T-helper 2 cell (primary cell): ENCODE measurements around the gene KIF21B.

Experiments used
- DNase-seq, 5 experiments: peaks; one replicate each; pipeline versions ENCODE4 v3.0.0 to v3.0.0-alpha.2; 2012 to 2022

Gene KIF21B

DNA sequence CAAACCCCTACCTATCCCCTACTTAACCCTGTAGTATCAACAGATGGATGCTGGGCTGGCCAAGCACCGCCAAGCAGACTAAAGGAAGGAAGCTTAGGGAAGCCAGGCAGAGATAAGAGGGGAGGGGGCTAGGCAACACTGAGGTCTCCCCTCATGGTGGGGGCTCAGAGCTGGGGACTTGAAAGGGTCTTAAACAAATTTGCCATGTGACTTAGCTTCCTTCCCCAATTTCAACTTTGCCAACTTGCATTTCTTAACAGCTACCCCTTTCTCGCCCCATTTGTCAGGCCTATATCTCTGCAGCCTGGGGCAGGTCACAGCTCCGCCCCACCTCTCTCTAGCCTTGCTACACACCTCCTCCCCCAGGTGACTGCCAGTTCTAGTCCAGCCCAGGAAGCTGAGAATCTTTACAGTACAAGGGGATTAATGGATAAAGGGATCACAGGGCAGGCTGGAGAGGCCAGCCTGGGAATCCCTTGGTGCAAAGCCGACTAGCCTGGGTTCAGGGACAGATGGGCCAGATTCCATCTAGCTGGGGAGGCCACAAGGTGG lies 3.4 kb downstream of the KIF21B start:
- DNase-seq: peak in 2 of 5 experiments; percentile 33 to 70

DNA sequence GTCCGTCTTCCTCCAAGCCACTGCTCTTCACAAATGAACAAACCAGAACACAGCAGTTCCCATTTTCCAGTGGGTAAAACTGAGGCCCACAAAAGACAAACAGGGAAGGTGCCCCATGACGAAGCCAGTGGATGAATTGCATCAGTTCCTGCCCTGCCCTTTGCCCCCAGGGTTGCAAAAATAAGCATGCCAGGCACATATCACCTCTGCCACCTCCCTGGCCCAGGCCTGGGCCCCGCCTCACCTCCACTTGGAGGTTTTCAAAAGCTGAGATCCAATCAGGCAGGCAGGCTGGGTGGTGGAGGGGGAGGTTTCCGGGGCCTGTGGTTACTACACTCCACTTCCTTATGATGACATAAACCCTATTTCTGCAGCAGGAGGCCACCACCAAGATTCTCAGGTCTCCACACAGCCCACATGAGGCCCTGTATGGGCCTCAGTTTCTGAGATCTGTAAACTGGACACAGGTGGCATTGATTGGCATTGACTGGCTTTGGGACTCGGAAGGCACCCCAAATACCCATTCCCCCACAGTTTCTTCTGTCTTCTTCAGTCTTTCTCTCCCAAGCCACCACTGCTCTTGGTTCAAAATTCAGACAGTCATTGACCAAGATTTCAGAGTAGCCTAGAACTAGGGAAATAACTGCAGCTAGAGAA lies 4.1 kb downstream of the KIF21B start:
- peak; percentile 68 to 98 (median 84) for DNase-seq

DNA sequence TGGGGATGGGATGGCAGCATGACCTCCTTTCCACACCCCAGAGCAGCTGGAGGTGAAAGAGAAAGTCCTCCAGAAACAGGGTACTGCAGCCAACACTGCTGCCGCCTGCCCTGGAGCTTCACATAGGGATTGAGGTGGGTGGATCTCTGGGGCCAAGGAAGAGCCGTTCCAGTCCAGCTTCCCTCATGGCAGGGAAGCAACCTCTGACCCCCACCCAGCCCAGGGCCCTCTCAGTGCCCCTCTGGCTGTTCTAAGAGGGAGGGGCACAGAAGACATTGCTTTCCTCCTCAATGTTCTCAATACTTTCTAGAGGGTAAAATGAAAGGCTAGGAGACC lies 5.7 kb downstream of the KIF21B start:
- DNase-seq: no peak

DNA sequence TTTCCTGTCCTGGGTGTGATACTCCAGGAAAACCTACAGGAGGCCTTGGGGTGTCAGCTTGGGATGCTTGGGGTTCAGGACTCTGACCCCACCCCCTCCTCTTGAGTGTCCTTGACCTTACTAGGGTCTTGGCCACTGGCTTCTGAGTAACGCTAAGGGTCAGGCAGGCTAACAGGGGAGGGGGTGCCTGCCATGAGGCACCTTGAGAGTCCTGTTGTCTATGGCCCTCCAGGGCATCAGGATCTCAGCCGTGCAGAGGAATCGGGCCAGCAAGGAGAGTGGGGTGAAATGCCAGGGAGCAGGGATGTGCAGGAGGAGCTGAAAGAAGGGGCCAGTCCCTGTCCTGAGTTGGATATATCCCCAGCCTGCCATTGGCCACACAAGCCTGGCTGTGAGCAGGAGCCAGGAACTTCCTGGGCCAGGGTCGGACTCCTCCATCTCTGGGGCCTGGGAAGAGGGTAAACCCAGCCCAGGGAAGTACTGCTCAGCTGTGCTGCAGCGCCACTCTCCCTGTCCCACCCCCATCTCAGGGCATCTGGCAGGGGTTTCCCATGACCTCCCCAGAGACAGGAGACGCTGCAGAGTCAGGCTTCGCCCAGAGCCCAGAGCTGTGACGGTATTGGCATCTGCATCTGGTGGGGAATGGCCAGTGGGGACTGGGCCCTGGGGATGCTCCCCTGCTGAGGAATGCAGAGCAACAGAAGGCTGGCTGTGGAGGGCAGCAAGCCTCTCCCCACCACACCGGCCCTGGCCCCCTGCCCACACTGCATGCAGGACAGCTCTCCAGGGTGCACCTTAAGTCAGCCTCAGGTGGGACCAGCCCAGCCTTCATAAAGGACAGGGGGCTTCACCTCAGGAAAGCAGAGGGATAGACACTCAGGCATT lies 6.3 kb downstream of the KIF21B start:
- no peak for DNase-seq

DNA sequence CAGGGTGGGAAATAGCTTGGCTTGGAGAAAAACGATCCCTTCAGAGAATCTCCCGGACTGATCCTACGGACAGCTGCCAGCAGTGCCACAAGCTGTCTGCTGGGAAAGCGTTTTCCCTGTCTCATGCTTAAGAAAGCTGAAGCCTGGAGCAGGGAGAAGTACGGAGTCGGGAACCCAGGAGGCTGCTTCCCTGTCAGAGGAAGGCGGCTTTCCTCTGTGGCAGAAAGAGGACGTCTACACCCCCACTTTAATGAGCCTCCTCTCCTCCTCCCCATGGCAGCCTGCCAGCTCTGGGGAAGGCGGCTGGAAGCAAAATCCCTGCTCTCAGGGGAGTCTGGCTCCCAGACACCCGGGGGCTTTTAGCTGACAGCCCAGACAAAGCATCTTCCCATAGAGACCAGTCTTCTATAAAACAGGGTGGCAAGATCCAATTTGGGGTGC lies 7.3 kb downstream of the KIF21B start:
- no peak for DNase-seq

DNA sequence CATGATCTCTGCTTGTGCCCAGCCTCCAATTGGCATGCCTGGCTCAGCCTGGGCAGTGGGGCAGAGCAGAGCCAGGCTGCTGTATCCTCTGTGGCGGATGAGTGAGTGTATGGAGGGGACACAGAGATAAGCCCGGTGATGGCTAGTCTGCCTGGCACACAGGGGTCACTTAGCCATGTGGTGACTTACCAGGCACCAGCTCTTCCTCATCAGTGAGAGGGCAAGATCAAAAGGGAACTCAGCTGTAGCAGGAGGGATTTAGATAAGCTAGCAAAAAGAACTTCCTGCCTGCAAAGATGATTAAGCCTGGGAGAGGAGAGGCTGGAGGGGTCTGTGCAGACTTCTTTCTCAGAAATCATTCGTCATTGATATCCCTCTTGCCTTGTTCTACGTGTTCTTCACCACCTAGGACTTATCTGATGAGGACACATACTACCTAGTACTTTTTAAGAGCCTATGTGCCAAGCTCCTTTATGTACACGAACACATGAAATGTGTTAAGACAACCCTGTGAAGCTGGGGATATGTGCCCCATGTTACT lies 7.9 kb downstream of the KIF21B start:
- DNase-seq: peak in 1 of 5 experiments; percentile 62

DNA sequence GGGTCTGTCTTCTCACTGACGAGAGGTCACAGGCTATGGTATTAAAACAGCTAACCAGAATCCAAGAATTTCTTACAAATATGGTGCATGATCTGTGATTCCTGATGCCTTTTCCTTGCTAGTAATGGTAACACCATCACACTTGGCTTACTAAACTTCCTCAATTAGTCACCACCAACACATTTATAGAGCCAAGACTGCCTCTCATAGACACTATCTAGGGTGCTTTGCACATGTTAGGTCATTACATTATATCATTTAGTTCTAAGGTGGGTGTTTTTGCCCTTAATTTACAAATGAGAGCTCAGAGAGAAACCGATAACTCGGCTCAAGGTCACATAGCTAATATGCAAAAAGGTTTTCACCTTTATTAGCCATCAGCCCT lies 8.7 kb downstream of the KIF21B start:
- DNase-seq: no peak

DNA sequence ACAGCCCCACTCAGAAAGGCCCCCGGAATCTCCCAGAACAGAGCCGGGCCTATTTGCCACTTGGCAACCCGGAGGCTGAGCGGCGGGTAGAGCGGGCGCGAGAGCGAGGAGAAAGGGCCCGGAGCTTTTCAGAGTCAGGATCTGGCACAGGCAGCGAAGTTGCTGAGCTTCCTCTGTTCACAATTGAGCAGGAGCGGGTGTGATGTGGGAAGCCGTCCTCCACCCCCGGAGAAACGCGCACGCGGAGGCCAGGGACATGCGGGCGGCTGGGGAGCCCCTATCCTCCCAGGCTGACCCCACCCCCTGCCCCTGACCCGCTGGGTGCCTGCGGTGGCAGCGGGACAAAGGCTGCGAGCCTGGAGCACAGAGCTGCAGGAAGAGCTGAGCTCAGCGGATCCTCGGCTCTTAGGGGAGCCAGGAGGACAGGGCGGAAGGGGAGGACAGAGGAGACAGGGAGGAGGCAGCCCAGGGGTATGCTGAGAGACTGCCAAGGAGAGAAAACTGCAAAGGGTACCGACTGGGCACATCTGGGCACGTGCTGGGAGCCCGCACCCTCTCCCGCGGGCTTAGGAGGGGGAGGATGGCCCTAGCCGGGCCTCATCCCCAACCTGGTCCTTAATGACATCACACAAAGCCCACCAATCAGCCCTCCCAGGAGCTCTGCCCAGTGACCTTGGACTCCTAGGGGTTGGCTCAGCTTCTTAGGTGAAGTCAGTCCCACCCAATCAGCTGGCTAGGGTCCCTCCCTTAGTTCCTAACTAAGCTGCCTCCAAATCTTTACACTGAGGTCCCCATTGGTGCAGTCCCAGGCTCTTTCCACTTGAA lies 9.3 kb downstream of the KIF21B start:
- no peak for DNase-seq

DNA sequence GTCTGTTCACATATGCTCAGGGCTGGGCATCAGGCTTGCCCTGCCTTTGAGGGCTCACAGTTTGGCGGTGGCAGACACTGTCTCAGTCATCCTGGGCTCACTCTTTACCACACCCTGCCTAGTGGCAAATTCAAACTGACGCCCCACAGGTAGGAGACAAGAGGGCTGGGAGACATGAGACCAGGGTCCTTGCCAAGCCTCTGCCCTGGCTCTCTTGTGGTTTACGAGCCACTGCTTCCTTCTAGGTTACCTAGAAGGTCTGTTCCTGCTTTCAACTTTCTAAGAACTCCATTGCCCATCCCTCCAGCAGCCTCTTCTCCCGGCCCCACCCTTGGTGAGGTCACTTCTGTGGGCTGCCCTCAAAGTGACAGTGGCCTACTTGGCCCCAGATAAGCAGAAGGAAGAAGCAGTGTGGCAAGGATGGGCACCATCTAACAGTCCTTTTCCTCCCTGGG lies 10.5 kb downstream of the KIF21B start:
- peak in 1 of 5 experiments; percentile 27 for DNase-seq

DNA sequence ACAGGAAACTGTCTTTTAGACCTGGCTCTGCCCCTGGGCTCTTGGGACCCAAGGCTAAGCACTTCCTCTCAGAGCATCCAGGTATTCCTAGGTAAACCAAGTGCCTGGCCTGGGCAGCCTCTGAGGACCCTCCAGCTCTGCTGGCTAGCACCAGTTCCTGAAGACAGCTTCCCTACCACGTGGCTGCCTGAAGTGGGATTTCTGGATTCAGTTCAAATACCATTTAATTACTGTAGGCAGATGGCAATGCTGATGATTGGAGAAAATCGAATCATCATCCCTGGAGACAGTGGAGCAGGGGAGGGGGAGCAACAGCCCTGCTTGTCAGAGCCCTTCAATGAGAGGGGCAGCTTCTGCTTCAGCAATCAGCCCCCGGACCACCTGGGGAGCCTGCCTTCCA lies 11.9 kb downstream of the KIF21B start:
- DNase-seq: no peak

DNA sequence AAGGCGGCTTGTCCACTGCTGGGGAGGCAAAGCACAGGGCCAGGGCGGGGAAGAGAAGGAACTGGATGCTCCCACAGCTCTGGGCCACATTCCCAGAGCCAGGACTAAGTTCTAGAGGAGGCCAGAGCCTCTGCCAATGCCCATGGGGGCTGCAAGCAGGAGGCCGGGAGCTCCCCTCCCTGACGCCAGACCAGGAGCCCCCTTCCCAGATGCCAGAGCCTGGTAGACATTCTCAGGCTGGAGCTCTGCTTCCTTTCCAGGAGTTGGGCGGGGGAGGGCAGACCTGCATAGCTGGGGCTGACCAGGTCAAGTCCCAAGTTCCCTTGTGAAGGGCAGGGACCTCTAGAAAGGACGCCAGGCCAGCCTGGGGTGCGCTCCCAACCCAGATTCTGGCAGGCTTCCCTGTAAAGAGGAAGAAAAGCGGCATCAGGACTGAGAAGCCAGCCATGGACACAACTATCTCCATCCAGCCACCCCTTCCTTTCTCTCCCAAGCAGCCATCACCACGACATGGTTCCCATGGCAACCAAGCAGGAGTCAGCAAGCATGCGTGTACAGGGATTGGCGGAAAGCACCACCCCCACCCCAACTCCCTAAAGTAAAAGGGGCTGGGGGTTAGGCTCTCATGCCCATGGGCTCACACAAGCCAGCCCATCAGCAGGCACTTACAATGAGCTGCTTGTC lies 13.4 kb downstream of the KIF21B start:
- DNase-seq: no peak

DNA sequence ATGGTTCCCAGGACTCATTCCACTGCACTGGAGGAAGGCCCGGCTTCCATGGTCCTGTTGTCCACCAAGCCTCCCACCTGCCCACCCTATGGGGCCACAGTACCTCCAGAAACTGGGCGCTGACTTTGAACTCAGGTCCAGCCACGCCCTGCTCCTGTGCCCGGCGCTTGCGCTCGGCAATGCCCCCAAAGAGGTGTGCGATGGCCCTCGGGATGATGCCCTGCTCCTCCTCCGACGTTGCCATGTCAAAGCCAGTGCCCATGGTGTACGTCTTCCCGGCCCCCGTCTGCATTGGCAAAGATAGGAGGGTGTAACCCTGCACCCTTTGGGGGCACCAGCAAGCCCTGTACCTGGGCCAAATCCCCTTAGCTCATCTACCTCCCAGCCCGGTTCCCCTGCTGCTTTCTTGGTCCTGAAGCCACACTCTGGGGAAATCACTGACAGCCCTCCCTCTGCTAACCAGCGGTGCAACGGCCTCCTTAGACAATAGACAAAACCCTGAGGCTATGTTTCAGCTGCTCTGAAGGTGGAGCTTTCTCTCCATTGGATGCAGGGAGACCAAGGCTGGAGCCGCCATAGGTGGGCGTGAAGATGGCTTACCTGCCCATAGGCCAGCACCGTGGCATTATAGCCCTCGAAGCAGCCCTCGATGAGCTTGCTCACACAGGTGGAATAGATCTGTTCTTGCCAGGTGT lies 14.7 kb downstream of the KIF21B start:
- no peak for DNase-seq

DNA sequence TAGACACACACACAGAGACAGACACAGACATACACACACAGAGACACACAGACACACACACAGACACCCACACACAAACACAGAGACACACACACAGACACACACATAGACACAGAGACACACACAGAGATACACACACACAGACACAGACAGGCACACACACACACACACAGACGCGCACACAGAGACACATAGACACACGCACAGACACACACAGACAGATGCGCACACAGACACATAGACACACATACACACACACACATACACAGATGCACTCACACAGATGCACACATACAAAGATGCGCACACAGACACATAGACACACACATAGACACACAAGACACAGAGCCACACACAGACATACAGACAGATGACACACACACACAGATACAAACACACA lies 16.0 kb downstream of the KIF21B start:
- DNase-seq: no peak

DNA sequence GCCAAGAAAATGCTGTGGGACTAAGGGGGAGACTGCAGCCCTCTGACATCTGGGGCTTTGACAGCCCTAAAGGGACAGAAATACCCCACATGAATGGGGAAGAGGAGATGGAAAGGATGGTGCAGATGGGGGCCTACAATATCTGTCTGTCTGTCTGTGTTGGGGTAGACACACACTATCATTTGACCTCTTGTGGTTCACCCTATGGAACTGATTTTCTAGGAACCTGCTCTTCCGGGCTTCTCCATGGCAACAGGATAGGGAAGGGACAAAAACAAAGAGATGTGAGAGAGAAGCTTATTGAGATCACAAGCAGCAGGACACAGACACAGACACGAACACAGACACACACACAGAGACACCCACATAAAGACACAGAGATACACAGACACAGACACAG lies 17.1 kb downstream of the KIF21B start:
- DNase-seq: no peak

DNA sequence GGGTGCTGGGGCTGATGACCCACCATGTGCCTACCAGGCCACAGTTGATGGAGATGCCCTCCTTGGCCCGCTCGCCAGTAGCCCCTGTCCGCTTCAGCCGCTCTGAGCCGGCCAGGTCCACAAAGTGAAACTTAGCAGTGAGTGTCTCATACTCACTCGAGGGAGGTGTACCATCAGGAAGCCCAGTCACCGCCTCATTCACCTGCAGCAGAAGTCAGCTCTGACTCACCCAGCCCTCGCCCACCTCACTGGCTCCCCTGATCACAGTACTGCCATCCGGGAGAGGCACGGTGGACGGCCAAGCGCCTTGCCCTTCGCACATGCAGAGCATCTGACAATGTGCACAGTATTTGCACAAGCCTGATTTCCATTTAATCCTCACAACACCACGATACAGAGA lies 18.8 kb downstream of the KIF21B start:
- no peak for DNase-seq

DNA sequence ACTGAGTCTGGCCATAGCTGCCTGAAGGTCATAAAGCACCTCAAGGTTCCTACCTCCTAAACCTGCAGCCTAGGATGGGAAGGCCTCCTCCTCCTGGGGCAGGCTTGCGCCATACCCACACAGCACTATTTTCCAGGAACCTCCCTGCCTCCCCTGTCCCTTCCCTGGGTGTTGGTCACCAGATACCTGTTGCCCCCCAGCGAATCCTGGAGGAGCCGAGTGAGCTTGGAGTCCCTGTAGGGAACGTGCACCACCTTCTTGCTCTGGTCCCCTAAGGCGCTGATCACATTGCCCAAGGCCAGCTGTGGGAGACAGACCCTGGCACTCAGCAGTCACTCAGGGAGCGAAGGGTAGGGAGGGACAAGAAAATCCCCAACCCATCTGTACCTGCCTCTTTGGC lies 19.4 kb downstream of the KIF21B start:
- no peak for DNase-seq

DNA sequence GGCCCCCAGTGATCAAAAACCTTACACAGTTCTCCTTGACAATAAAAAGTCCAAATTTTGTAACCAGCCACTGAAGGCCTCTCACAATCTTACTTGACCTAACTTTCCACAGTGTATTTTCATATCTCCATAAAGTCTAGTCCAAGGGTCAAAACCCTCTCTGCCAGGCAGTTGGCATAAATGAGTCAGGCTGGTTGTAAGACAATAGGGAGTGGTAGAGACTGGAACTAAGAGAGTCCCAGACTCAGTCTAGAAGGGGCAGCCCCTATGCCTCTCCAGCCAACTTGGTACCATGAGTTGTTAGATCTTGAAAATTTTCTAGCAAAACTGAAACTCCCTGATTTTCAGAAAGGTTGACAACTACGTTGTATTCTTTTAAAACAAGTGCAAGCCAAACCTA lies 21.0 kb downstream of the KIF21B start:
- no peak for DNase-seq

DNA sequence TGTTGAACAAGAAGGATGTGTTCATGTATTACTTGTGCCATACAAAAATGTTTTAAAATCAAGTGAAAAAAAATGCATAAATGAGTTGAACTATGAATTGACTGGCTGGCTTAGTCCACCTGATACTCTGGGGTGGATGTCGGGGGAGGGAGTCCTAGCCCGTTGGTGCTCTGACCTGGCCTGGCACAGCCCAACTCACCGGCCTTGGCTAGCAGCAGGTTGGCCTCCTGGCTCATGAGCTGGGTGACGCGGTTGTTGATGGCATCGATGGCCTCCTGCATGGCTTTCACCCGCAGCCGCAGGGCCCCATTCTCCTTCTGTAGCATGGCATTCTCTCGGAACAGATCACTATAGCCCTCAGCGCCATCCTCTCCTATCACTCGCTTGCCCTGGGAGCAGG lies 21.6 kb downstream of the KIF21B start:
- DNase-seq: no peak

DNA sequence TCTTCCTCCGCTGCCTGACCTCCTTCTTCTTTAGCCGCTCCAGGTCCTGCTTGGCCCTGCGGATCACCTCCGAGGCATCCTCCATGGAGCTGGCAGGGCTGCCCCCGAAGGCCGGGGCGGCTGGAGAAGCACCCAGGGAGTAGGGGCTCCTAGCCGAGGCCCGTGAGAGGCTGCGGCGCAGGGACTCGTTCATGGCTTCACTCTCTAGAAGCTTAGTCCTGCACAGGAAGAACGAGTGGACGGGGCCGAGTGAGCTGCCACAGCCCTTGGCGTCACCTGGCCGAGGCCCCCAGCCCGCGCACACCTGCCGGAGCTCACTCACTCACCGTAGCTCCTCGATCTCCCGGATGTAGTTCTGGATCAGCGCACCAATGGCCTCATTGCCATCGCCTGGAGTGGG lies 23.1 kb downstream of the KIF21B start:
- DNase-seq: no peak

DNA sequence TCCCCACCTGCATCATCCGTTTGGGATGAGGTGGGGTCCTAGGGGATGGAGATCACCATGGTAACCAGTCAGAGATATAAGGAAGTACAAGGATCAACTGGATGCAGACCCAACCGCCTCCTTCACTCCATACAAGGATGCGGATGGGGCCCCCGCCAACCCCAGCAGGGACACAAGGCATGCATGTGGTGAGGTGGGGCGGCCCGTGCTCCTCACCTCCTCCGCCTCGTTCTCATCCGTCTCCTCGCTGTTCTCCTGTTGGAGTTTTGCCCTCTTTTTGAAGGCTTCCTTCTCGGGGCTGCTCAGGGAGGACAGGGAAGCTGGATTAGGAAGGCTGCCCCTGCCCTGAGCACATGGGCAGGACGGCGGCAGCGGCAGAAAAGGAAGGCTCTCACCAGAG lies 23.8 kb downstream of the KIF21B start:
- DNase-seq: no peak

DNA sequence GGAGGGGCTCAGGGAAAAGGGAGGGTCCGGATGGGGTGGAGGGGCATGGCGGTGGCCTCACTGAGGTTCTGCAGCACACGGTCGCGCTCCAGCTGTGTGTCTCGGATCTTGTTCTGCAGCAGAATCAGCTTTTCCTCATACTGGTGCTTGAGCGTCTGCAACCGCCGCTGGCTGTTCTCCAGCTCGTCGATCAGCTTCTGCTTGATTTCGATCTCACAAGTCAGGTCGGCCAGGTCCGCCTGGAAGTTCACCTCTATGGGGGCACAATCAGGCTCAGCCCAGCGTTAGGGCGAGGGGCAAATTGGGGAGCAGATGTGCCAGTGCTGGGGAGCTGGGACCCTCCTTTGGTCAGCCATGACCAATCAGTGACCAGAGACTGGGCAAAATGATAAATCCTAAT lies 25.2 kb downstream of the KIF21B start:
- DNase-seq: no peak
